Skeletal muscle tissue (tissue), 4 donors: Measurements from ENCODE around the gene DDX39B. TPM values are rescaled to one million over a fixed set of nuclear protein-coding genes. Genes with fewer than 3 reads are reported as not detected.
"Not testable (repeated sequence)": the region's sequence is repeated elsewhere in the genome, so short reads cannot be mapped to it uniquely, and the experiment has no call there.

Experiments used
- H3K27ac ChIP-seq: one replicate; pipeline ENCODE4 v1.7.0; 2013; ENCODE audit warnings: mild to moderate bottlenecking, low read depth, low read length, inconsistent platforms
- H3K27me3 ChIP-seq, 3 donors: one replicate each; pipeline ENCODE4 v1.7.0; 2013; ENCODE audit warnings: low read length in 3 of 3; ENCODE audit not compliant: control insufficient read depth in 3 of 3, insufficient read depth in 3 of 3
- H3K36me3 ChIP-seq, 3 donors: one replicate each; pipeline ENCODE4 v1.7.0; 2013; ENCODE audit warnings: low read length in 3 of 3; ENCODE audit not compliant: control insufficient read depth in 3 of 3, insufficient read depth in 3 of 3
- H3K4me1 ChIP-seq, 3 donors: one replicate each; pipeline ENCODE4 v1.7.0; 2013; ENCODE audit warnings: low read length in 3 of 3, mild to moderate bottlenecking in 3 of 3; ENCODE audit not compliant: control insufficient read depth in 3 of 3, insufficient read depth in 3 of 3
- H3K4me3 ChIP-seq, 3 donors: one replicate each; pipeline ENCODE4 v1.7.0; 2013; ENCODE audit warnings: low read length in 3 of 3
- H3K9ac ChIP-seq, 3 donors: one replicate each; pipeline ENCODE4 v1.7.0; 2013; ENCODE audit warnings: low read length in 3 of 3, mild to moderate bottlenecking in 3 of 3, moderate library complexity in 2 of 3, low read depth in 1 of 3
- H3K9me3 ChIP-seq, 3 donors: one replicate each; pipeline ENCODE4 v1.7.0; 2013; ENCODE audit warnings: low read length in 3 of 3; ENCODE audit not compliant: control insufficient read depth in 3 of 3
- total RNA-seq: library from RNA; depleted of rRNA; stranded (reverse); fragments of >200 nt; gene quantifications from one replicate; pipeline ENCODE4 v1.2.3, GENCODE V29; 2014
- donor health status: Osteomylitis.

The DDX39B gene
- total RNA-seq, 1 donor from 2014 or later: 436 TPM

GRCh38 chr6:31529329-31530150, 12.3 kb downstream of the DDX39B start:
- H3K9me3 ChIP-seq: no peaks in the 10 kb centered on the region
- peaks cover 3 to 4% (median 4%) of the 10 kb centered on the region in 3 donors for H3K4me1 ChIP-seq
- H3K27me3 ChIP-seq: no peaks in the 10 kb centered on the region
- no peak overlapping the region for H3K9ac ChIP-seq
- H3K36me3 ChIP-seq: peaks cover 37 to 45% (median 44%) of the 10 kb centered on the region in 3 donors
- no peak overlapping the region for H3K27ac ChIP-seq
- no peak overlapping the region for H3K4me3 ChIP-seq

- Histone ChIP-seq H3K36me3 (peaks cover 30 to 39% (median 37%) of the 10 kb centered on the region in 3 donors), H3K27ac (no peak within 1 kb of the TSS), H3K4me1 (peaks cover 3 to 4% (median 4%) of the 10 kb centered on the region in 3 donors), H3K27me3 (no peaks in the 10 kb centered on the region), H3K4me3 (no peak within 1 kb of the TSS), H3K9ac (no peak within 1 kb of the TSS), H3K9me3 (no peaks in the 10 kb centered on the region)
These were observed 12.9 kb downstream of the DDX39B start, which contains the start of gene MCCD1 for GRCh38 chr6:31528821-31529328. Gene MCCD1 (plus strand): TSS chr6:31528962. CDS start chr6:31529015, 53 bp downstream.

- H3K9ac ChIP-seq: no peak overlapping the region
- no peak overlapping the region for H3K4me3 ChIP-seq
- peaks cover 3 to 4% (median 4%) of the 10 kb centered on the region in 3 donors for H3K4me1 ChIP-seq
- H3K36me3 ChIP-seq: peaks cover 27 to 35% (median 32%) of the 10 kb centered on the region in 3 donors
- no peak overlapping the region for H3K27ac ChIP-seq
- H3K27me3 ChIP-seq: no peaks in the 10 kb centered on the region
- H3K9me3 ChIP-seq: no peaks in the 10 kb centered on the region
These were observed 13.5 kb downstream of the DDX39B start for GRCh38 chr6:31528307-31528777.

- H3K4me1 ChIP-seq: peaks cover 3 to 4% (median 4%) of the 10 kb centered on the region in 3 donors
- H3K27ac ChIP-seq: no peak overlapping the region
- H3K36me3 ChIP-seq: peaks cover 14 to 16% (median 14%) of the 10 kb centered on the region in 3 donors
- H3K9ac ChIP-seq: no peak overlapping the region
- H3K9me3 ChIP-seq: no peaks in the 10 kb centered on the region
- H3K27me3 ChIP-seq: no peaks in the 10 kb centered on the region
- no peak overlapping the region for H3K4me3 ChIP-seq
These were observed 15.7 kb downstream of the DDX39B start for GRCh38 chr6:31525932-31526591.

GRCh38 chr6:31525553-31525931, 16.3 kb downstream of the DDX39B start:
- Histone ChIP-seq H3K4me1 (peaks cover 3 to 4% (median 4%) of the 10 kb centered on the region in 3 donors), H3K9ac (no peak overlapping the region), H3K9me3 (no peaks in the 10 kb centered on the region), H3K36me3 (peaks cover 8 to 11% (median 9%) of the 10 kb centered on the region in 3 donors), H3K27ac (no peak overlapping the region), H3K4me3 (no peak overlapping the region), H3K27me3 (no peaks in the 10 kb centered on the region)

- no peak overlapping the region for H3K4me3 ChIP-seq
- no peak overlapping the region for H3K9ac ChIP-seq
- H3K27me3 ChIP-seq: no peaks in the 10 kb centered on the region
- H3K4me1 ChIP-seq: no peaks in the 10 kb centered on the region
- no peaks in the 10 kb centered on the region for H3K9me3 ChIP-seq
- H3K36me3 ChIP-seq: no peaks in the 10 kb centered on the region
- no peak overlapping the region for H3K27ac ChIP-seq
These were observed 20.0 kb downstream of the DDX39B start for GRCh38 chr6:31521835-31522234.

- Histone ChIP-seq H3K36me3 (peaks cover 0 to 6% (median 2%) of the 10 kb centered on the region in 3 donors), H3K4me1 (no peaks in the 10 kb centered on the region), H3K27ac (no peak overlapping the region), H3K4me3 (no peak overlapping the region), H3K27me3 (peaks cover 0 to 3% (median 3%) of the 10 kb centered on the region in 3 donors), H3K9me3 (no peaks in the 10 kb centered on the region), H3K9ac (no peak overlapping the region)
These were observed 28.2 kb downstream of the DDX39B start for GRCh38 chr6:31513456-31514165.

GRCh38 chr6:31510007-31510406, 31.8 kb downstream of the DDX39B start:
- Histone ChIP-seq H3K27me3 (peaks cover 0 to 18% (median 2%) of the 10 kb centered on the region in 3 donors), H3K4me1 (no peaks in the 10 kb centered on the region), H3K36me3 (peaks cover 0 to 13% (median 3%) of the 10 kb centered on the region in 3 donors), H3K9me3 (no peaks in the 10 kb centered on the region), H3K27ac (no peak overlapping the region), H3K4me3 (no peak overlapping the region), H3K9ac (no peak overlapping the region)

GRCh38 chr6:31509036-31509435, 32.8 kb downstream of the DDX39B start:
- not testable (repeated sequence) for H3K9ac ChIP-seq, H3K9me3 ChIP-seq, H3K4me3 ChIP-seq, H3K27ac ChIP-seq, H3K4me1 ChIP-seq
- Histone ChIP-seq H3K36me3 (peaks cover 0 to 13% (median 3%) of the 10 kb centered on the region in 3 donors), H3K27me3 (peaks cover 0 to 21% (median 3%) of the 10 kb centered on the region in 3 donors)
